Progenitor cell of endocrine pancreas (in vitro differentiated cells): ENCODE measurements around the gene BPGM. TPM values are rescaled to one million over a fixed set of nuclear protein-coding genes. Genes with fewer than 3 reads are reported as not detected.

ENCODE experiments used
- DNase-seq: peaks from one replicate; pipeline ENCODE4 v3.0.0; 2021; ENCODE audit warnings: low spot score; ENCODE audit not compliant: unreplicated experiment
- H3K27ac Mint-ChIP-seq: 2 replicates; pipeline ENCODE4 v1.8.0; 2021; ENCODE audit warnings: mild to moderate bottlenecking, moderate library complexity, mixed read lengths
- H3K27me3 Mint-ChIP-seq: 2 replicates; pipeline ENCODE4 v1.8.0; 2021; ENCODE audit warnings: mixed read lengths
- H3K36me3 Mint-ChIP-seq: 2 replicates; pipeline ENCODE4 v1.8.0; 2022; ENCODE audit warnings: mixed read lengths; ENCODE audit not compliant: insufficient read depth
- H3K4me1 Mint-ChIP-seq: 2 replicates; pipeline ENCODE4 v1.8.0; 2021; ENCODE audit warnings: low read depth, mixed read lengths
- H3K4me3 Mint-ChIP-seq: 2 replicates; pipeline ENCODE4 v1.8.0; 2021; ENCODE audit warnings: low read depth, mild to moderate bottlenecking, moderate library complexity, mixed read lengths
- H3K9me3 Mint-ChIP-seq: 2 replicates; pipeline ENCODE4 v1.8.0; 2021; ENCODE audit warnings: low read depth, mixed read lengths
- total RNA-seq: library from RNA; stranded (reverse); gene quantifications from 2 replicates; pipeline ENCODE4 v1.2.1, GENCODE V29; 2021
- TF ChIP-seq, protein P1 (sequence below): fragments of 200-600 bp; sonication (generic); IDR thresholded peaks from one replicate; pipeline ENCODE4 v1.5.0; 2021; ENCODE audit warnings: antibody characterized with exemption, mild to moderate bottlenecking; ENCODE audit not compliant: unreplicated experiment

BPGM gene
- total RNA-seq, 1 donor from 2014 or later: 22.8 TPM

DNA sequence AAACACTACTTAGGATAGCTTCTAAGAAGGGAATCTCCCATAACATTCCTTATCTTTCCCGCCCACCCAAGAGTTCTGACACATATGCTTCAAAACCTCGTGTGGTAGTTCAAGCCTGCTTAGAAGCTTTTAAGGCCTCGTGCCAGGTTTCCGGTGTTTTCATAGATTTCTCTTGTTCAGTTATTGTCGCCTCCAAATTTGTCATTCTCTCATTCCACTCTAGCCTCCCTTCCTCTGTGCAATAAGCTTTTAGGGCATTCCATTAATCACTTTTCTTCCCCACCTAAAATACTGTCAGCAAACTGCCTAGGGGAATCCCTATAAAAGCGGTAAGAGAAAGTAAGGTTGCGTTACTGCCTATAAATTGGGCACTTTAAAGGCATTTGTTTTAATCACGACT lies 718 bp upstream of the BPGM start:
- Mint-ChIP-seq H3K27me3 (peaks cover 11% of the 10 kb centered on the region), H3K27ac (no peak overlapping the region), H3K36me3 (no peaks in the 10 kb centered on the region), H3K9me3 (peaks cover 9% of the 10 kb centered on the region), H3K4me3 (no peak overlapping the region), H3K4me1 (peaks cover 4% of the 10 kb centered on the region)
- TF ChIP-seq, protein P1, sequence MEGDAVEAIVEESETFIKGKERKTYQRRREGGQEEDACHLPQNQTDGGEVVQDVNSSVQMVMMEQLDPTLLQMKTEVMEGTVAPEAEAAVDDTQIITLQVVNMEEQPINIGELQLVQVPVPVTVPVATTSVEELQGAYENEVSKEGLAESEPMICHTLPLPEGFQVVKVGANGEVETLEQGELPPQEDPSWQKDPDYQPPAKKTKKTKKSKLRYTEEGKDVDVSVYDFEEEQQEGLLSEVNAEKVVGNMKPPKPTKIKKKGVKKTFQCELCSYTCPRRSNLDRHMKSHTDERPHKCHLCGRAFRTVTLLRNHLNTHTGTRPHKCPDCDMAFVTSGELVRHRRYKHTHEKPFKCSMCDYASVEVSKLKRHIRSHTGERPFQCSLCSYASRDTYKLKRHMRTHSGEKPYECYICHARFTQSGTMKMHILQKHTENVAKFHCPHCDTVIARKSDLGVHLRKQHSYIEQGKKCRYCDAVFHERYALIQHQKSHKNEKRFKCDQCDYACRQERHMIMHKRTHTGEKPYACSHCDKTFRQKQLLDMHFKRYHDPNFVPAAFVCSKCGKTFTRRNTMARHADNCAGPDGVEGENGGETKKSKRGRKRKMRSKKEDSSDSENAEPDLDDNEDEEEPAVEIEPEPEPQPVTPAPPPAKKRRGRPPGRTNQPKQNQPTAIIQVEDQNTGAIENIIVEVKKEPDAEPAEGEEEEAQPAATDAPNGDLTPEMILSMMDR: no peak
- no peak for DNase-seq

DNA sequence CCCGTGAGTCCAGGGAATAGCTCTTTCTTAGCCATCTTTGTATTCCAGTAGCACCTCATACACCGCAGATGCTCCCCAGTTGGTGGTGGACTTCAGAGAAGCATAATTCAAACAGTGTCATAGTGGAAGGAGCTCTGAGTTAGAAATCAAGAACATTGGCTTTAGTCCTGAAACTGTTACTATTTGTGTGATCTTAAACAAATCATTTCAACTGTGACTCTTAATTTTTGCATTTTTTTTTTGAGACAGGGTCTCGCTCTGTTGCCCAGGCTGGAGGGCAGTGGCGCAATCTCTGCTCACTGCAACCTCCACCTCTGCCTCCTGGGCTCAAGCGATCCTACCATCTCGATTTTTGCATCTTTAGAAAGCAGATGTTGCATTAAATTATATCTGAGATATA lies 1.8 kb downstream of the BPGM start:
- TF ChIP-seq, protein P1: no peak
- Mint-ChIP-seq H3K9me3 (no peaks in the 10 kb centered on the region), H3K27ac (no peak overlapping the region), H3K4me1 (peaks cover 4% of the 10 kb centered on the region), H3K27me3 (no peaks in the 10 kb centered on the region), H3K36me3 (no peaks in the 10 kb centered on the region), H3K4me3 (no peak overlapping the region)
- DNase-seq: no peak

DNA sequence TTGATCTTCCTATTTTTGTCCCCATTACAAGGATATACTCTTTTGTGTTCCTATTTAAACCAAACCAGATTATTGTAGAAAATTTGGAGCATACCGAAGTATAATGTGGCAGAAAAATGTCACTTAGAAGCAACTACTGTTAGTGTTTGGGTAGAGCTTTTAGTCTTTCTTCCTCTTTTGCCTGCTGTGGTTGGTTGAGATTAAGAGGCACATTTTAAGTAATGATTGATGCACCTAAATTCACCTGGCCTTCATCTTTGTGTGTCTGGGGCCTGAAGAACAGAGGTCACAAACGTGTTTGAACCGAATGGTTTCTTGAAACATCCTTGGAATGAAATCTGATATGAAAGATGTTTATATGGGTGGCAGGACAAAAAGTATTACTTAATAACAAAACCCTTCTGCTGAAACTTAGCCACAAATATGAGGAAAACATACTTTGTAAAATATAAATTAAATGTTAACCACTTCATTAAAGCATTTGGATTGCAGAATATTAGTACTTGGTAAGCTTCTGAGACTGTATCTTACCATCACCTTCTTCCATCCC lies 2.6 kb downstream of the BPGM start:
- H3K4me3 Mint-ChIP-seq: no peak overlapping the region

DNA sequence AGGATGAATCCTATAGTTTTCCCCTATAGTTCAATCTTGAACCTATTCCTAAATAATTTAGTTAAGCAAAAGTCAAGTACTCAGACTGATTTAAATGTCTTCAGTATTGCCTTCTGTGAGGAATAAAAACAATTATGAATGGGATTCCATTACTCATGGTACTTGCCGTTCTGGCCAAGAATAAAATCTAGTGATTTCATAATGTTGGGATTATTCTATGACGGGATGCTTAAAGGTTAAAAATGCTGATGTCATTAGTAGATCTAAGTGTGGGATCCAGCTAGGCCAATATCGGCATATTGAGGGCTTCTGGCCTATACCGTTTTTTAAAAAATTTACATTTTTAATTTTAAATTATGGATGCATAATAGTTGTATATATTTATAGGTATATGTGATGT lies 5.3 kb downstream of the BPGM start:
- H3K9me3 Mint-ChIP-seq: no peaks in the 10 kb centered on the region
- no peaks in the 10 kb centered on the region for H3K36me3 Mint-ChIP-seq
- H3K4me1 Mint-ChIP-seq: peaks cover 4% of the 10 kb centered on the region
- DNase-seq: no peak
- no peaks in the 10 kb centered on the region for H3K27me3 Mint-ChIP-seq
- TF ChIP-seq, protein P1: no peak
- no peak overlapping the region for H3K4me3 Mint-ChIP-seq
- H3K27ac Mint-ChIP-seq: no peak overlapping the region

More for the DNA sequence above, 2.6 kb downstream of the BPGM start:
- TF ChIP-seq, protein P1: no peak
- no peak for DNase-seq
- no peak overlapping the region for H3K27ac Mint-ChIP-seq
- no peaks in the 10 kb centered on the region for H3K27me3 Mint-ChIP-seq
- peaks cover 4% of the 10 kb centered on the region for H3K4me1 Mint-ChIP-seq
- H3K36me3 Mint-ChIP-seq: no peaks in the 10 kb centered on the region
- H3K9me3 Mint-ChIP-seq: no peaks in the 10 kb centered on the region

DNA sequence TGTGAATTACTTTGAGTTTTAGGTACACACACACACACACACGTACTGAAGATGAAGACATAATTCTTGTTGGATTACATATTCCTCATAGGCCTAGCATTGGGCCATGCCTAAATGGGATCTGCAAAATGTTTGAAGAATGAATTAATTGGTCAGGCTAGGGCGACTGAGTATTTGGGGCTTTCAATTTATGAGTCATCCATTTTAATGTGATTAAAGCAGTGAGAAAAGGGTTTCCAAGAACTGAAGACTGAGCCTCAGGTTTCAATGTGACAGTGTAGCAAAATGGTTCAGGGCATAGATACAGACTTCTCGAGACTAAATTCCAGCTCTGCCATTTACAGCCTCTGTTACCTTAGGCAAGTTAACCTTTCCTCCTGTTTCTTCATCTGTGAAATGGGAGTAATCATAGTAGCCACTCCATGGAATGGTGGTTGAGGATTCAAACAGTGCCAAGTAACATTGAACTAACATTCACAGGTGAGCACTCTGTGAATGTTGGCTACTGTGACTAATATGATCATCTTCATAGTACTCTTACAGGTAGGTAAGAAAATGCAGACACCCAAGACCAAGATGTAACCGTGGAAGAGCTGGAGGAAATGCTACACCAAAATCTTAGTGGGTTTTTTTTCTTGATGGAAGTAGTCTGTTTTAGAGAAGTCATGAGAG lies 7.6 kb downstream of the BPGM start:
- TF ChIP-seq, protein P1: no peak
- Mint-ChIP-seq H3K4me1 (peaks cover 8% of the 10 kb centered on the region), H3K9me3 (no peaks in the 10 kb centered on the region), H3K36me3 (no peaks in the 10 kb centered on the region), H3K4me3 (no peak overlapping the region), H3K27ac (no peak overlapping the region), H3K27me3 (no peaks in the 10 kb centered on the region)
- DNase-seq: no peak
